ENCODE measurements around the gene CALML4.
"Not testable (repeated sequence)": the region's sequence is repeated elsewhere in the genome, so short reads cannot be mapped to it uniquely, and the experiment has no call there.

Gene CALML4

DNA sequence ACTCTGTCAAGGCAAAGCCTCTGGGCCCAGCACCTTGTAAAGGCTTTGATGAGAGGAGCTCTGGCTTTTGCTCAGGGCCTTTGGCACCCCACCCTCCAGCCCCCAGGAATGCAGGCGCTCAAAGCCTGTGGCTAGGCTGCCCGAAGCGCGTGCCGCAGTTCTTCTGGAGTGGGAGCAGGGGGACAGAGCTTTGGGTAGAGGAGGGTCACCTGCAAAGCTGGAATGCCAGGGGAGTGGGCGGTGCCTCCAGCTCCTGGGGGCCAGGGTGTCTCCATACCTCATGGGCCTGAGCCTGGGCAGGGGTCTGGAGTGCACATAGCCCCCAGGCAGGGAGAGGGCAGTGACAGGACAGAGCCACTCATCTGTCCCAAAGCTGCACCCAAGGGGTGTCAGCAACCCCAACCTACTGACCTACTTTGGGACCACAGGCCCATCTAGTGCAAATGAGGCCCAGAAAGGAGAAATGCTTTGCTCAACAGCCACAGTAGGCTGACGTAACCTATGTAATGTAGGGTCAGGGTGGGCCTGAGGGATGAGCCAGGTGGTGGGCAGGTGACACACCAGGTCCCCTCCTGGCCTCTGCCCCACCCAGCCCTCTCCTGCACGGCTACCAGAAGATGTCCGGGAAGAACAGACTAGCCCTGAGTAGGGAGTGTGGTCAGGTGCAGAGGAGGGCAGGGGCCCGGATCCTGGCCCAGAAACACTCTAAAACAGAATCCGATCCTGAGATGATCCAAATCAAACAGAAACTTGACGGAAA lies 2.2 kb upstream of the CALML4 start:
- FAIRE-seq = no peak

- FAIRE-seq = no peak
Observed at GRCh38 chr15:68206711-68207151, 1.6 kb upstream of the CALML4 start.

DNA sequence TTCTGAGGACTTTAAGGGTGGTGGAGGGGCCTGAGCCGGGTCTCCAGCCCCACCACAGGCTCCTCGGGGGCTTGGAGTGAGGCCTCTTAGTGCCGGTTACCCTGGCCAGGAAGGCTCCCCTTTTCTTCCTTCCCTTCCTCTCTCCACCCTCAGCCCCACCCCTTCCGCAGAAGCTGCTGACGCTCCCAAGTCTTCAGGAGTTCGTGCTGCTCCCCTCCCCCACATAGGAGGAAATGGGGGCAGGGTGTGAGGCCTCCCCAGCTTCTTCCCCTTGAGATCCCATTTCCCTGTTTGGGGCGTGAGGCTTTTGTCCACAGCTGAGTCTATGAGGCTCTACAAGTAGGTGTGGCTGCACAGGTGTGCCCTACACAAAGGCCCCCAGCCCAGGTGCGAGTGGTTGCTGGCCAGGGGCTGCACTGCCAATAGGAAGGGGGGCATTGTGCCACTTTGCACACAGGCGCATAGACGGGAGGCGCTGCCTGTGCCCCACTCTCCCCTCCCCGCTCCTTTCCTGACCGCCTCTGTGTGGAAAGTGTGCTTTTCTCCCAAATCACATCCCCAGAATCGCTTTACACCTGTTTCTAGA lies 915 bp upstream of the CALML4 start:
- no peak for FAIRE-seq

GRCh38 chr15:68205558-68205944 lies 419 bp upstream of the CALML4 start:
- FAIRE-seq = no peak

DNA sequence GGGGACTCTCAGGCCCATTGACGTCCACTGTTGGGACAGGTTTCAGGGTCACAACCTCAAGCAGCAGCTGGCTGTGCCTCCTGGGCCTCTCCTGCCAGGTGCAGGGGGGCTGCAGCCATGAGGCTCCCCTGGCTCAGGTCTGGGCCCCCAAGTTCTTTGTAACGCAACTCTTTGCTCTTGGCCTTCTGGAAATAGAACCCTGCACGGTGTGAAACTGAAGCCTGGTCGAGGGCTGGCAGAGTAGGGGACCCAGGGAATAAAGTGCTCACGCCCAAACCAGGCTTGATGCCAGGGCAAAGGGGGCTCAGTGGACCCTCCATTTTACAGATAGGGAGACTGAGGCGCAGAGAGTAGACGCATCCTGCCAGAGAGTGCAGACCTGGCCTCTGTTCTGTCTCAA lies 771 bp downstream of the CALML4 start:
- no peak for FAIRE-seq

DNA sequence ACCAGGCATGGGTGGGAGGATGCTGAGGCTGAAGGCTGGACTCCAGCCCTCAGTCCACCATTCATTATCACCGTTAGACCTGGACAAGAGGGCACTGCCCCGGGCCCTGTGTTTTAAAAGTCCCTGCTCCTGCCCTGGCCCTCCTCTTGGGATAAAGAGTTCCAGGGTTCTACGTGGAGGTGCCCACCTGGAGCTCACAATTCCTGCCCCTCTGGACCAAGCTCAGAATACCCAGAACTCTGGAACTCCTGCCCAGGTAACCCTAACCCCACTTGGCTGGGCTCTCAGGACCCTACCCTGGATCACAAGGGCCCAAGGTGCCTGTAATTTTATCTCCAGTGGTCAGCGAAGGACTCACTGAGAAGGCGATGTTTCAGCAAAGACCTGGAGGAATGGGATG lies 1.2 kb downstream of the CALML4 start:
- FAIRE-seq = no peak

DNA sequence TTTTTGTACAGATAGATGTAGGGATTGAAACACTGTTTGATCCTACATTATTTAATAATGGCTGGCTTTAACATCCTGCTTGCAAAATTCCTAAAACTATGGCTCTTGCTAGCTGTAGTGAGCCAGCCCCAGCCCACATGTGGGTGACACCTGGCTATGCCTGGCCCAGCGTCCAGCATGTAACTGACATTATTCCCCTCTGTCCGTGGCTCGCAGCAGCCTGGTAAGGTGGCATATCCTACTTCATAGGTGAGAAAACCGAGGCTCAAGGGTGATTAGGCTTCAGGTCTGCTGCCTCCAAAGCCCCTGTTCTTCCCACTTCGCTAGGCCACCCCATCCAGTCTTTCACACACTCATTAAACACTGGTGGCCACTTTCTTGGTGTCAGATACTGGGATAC lies 1.6 kb downstream of the CALML4 start:
- no peak for FAIRE-seq

DNA sequence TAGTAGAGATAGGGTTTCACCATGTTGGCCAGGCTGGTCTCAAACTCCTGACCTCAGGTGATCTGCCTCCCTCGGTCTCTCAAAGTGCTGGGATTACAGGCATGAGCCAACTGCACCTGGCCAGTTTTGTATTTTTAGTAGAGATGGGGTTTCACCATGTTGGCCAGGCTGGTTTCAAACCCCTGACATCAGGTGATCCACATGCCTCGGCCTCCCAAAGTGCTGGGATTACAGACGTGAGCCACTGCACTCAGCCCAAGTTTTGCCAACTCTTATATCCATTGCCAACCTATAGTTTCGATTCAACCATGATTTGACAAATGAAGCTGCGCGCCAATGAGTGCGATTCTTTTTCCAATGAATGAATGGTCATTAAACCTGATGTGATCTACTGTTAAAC lies 2.1 kb downstream of the CALML4 start:
- FAIRE-seq = not testable (repeated sequence)

GRCh38 chr15:68201879-68202261 lies 3.3 kb downstream of the CALML4 start:
- FAIRE-seq = no peak

- FAIRE-seq = no peak
Observed at GRCh38 chr15:68201153-68201878, 3.8 kb downstream of the CALML4 start.

DNA sequence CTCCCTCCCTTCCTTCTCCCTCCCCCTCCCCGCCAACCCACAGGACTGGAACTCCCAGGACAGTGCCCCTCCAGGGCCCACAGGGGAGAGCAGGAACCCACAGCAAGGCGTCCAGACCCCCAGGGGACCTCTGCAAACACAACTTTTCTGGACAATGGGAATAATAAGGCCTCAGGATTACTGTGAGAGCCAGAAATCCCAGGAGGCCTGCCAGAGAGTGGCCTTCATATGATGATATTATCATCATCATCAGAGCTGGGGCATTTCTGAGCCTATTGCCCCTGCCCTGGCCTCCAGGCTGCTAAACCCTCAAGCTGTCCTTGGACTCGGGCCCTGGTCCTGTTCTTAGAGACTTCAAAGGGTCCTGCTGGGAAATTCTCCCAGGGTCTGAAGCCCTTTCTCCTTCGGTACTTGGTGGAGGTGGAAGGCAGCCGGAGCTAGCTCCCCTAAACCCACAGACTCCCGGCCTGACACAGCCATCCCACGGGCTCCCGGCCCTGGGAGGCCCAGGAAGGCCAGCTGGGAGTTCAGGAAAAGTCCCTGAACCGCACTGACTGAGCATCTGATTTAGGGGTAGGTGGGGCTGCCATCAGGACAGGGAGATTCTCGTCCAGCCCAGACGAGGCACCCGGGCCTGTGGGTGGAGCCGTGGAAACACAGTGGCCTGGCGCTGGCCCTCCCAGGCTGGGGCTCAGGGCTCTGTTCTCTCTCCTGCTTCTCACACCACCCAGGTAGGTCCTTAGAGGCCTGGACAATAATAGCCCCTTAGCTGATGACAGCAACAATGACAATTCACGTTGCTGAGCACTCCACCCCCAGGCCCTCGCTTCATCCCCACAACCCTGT lies 4.9 kb downstream of the CALML4 start:
- FAIRE-seq = no peak

DNA sequence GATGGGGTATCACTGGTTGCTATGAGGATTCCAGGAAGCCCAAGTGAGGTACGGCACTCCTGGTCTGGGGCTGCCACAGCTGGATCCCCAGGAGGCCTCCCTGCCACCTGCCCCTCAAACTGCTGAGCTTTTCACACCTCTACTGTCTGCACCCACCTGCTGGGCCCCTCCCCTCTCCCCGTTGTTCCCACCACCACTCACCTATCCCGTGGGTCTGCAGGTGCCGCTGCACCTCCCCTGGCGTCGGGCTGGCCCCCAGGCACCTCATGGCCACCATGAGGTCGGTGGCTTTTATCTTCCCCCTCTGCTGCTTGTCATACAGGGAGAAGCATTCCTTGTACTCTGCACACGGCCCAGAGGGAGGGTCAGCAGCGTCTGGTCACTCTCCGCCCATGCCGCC lies 5.8 kb downstream of the CALML4 start:
- no peak for FAIRE-seq

GRCh38 chr15:68197661-68198437 lies 7.3 kb downstream of the CALML4 start:
- FAIRE-seq = no peak

- FAIRE-seq = no peak
Observed at GRCh38 chr15:68197170-68197492, 8.0 kb downstream of the CALML4 start.

- no peak for FAIRE-seq
Observed at GRCh38 chr15:68196445-68197169, 8.5 kb downstream of the CALML4 start.

GRCh38 chr15:68195336-68196112 lies 9.6 kb downstream of the CALML4 start:
- no peak for FAIRE-seq

DNA sequence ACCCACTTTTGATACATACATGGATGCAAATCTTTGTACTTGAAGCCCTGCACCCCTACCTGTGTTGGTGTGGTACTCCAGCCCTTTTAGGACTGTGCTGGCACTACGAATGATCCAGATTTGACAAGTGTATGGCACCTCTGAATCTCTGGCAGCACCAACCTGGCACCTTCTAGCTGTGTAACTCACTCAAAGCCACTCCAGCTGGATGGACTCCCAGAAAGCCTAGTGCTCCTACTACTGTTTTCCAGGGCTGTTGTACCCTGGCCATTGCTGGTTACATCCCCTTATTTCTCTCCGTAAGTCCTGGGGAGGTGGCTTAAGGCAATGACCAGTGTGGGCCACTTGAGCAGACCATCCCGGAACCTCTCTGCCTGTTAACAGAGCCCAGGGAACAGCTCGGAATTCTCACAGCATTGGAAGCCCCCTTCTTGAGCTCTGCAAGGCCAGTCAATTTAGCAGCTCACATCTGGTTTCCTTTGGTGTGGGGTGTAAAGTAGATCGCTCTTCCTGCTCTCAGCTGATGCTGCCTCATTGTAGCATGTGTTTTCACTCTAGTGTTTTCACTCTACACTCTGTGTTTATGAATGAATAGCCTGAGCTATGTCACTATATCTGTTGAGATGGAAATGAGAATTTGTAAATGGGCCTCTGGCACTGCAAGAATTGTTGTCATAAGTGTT lies 12.2 kb downstream of the CALML4 start:
- no peak for FAIRE-seq

DNA sequence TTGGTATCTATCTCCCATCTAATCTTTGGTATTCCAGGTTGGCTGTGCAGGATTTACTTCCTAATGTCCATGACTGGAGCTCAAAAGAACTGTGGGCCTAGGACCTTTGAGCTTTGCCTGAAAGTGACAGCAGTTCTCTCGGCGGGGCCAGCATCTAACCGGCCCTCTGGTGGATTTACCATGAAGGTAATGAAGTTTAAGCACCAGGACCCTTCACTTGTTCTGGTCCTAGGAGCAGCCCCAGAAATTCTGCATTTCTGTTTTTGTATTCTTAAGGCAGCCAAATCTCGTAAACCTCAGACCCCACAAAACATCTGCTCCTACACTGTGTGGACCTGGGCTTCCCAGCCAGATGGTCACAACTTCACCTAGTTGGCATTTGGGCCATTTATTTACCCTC lies 13.0 kb downstream of the CALML4 start:
- FAIRE-seq = no peak

- FAIRE-seq = no peak
Observed at GRCh38 chr15:68191555-68191954, 13.6 kb downstream of the CALML4 start.

DNA sequence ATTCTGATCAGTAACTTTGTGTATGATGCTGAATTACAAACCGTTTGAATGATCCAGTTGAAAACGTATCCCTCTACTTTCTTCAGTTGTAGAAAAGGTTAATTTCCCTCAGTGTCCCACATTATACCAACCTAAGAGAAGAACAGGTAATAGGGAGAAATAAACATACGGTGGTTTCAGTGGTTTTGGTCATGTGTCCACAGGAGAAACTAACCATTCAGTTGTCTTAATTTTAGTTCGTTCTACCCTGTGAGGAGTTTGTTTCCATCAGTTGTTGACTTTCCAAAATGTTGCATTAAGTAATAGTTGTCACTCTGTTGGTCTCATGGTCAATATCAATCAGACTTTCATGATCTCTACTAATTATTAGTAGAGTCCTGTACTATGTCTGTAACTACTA lies 15.1 kb downstream of the CALML4 start:
- FAIRE-seq = no peak
